Stimulated activated CD4-positive, alpha-beta T cell treated with anti-CD3 and anti-CD28 coated beads, Interleukin-1b, Interleukin-23, amount 100 ng/mL, for 48 hours (primary cell): ENCODE data around the gene LRP5.
"Not testable (repeated sequence)": the region's sequence is repeated elsewhere in the genome, so short reads cannot be mapped to it uniquely, and the experiment has no call there.

Experiments used
- DNase-seq: peaks from one replicate; pipeline ENCODE4 v3.0.0-alpha.2; 2020

LRP5 gene

DNA sequence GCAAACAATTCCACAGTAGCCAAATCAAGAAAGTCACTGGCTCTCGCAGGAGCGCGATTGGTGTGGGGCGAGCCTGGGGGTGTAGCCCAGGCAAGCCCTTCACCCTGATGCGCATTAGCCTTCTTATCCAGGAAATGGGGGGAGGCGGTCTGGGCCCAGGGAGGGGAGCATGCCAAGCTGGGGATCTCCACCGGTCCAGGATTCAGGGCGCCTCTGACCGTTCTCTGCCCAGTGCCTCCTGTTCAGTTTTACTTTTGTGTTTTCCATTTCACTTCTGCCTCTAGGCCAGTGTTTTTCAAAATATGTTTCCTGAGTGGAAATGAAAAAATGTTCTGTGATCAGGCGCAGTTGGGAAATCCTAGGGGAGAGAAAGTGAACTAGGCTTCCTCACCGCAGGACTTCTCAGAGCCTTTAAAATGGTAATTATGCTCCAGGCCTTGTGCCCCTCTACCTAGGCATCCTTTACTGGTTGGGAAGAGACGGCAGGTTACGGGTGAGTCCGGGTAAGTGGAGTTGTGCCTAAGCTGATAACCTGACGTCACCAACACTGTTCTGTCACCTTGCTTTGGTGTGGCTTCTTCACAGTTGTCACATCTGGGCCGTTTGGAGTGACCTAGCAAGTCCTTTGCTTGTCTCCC is 18.4 kb downstream of the LRP5 start:
- no peak for DNase-seq

DNA sequence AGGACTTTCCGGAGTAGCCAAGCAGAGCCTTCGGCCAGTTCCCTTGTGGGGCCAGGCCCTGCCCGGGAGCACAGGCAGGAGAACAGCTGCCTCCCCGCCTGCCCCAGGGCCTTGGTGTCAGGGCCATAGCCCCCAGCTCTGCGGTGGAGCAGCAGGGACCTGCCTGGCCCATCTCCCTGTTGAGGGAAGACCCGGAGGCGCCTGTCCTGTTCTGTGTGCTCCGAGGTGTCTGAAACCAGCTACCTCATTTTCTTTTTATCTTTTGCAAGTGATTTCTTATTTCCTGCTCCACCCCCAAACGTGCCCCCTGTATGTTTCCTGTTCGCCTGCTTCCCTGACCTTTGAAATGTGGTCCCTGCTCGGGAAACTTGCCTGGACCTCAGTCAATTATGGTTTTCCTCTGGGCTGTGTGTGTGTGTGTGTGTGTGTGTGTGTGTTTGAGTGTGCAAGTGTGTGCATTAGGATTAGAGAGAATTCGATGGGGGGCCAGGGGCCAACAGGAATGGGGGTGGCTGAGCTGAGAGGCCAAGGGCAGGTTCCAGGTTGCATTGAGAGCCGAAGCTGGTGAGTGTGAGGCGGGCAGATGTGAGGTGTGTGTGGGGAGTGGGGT is 19.1 kb downstream of the LRP5 start:
- DNase-seq: no peak

- DNase-seq: no peak
Observed at GRCh38 chr11:68332186-68332585, 19.8 kb downstream of the LRP5 start.

DNA sequence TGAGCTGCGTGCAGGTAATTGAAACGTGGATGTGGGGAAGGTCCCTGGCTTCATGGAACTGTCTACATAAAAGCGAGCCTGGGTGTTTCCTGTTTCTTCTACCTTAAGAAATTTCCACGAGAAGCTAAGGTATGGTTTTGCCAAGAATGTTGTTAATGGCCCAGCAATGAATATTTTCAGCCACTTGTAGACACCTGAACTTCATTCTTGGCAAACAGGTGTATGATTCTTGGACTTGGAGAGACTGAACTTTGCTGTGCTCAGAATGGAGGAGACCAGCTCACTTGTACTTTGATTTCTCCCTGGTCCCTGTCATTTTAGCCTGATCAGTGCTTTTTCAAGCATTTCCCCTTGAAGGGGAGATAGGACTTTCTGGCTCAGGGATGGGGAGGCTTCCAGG is 20.8 kb downstream of the LRP5 start:
- DNase-seq: no peak

GRCh38 chr11:68334923-68335322 is 22.5 kb downstream of the LRP5 start:
- DNase-seq: no peak

DNA sequence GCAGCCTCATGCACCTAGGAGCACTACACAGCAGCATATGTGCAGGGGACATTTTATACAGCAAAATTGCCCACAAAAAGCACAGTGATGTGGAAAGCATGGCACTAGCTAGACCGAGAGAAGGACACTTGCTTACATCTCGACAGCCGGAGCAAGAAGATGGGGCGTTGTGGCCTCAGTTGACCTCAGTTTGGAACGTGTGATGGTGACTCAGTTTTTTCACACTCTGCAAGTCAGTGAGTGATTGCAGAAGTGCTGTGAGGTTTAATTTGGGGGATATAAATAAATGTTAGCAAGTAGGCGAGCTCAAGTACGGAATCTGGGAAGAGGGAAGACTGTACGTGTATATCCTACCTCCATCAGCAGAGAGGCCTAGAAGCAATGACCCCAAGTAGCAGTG is 23.3 kb downstream of the LRP5 start:
- DNase-seq: no peak

DNA sequence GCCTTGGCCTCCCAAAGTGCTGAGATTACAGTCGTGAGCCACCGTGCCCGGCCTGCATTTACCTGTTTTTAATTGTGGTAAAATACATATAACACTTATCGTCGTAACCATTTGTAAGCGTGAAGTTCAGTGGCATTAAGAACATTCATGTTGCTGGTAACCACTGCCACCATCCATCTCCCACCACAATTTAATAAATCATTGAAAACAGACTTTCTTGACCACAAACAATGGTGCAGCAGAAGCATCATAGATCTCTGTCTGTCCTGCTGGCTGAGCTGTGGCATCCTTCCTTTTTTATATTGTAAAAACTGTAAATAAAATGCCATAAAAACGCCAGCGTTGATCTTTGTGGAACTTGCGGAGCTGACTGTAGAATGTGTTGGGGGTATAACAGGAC is 24.3 kb downstream of the LRP5 start:
- DNase-seq: no peak

GRCh38 chr11:68337399-68337835 is 25.0 kb downstream of the LRP5 start:
- no peak for DNase-seq

DNA sequence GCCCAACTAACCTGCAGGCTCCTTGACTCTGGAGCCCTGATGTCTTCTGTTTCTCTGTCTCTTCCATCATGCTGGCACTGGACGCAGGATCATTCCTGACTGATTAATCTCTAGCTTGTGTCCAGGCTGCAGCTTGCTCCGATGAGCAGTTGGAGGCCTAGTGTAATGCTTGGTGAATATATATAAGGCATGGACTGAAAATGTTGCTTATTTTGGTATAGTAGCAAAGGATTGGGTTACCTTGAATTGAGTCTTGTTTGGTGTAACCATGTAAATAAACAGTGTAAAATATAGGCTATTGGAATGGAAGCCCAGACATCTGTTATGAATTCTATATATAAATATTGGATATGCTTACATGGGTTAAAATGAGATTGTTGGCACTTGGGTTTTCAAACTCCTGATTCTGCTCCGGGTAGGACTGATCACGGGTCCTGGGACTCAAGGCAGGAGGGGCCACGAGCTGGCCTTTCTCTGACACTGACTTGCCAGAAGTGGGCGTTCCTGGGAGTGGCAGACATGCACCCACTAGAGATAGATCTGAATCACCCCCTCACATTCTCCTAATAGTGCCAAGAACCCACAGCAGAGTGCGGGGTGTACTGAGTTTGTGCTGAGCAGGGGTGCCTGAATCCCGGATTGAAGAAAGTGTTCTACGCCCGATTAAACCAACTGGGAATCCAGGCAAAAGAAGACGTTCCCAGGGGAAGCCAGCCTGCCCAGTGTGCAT is 25.8 kb downstream of the LRP5 start:
- no peak for DNase-seq

DNA sequence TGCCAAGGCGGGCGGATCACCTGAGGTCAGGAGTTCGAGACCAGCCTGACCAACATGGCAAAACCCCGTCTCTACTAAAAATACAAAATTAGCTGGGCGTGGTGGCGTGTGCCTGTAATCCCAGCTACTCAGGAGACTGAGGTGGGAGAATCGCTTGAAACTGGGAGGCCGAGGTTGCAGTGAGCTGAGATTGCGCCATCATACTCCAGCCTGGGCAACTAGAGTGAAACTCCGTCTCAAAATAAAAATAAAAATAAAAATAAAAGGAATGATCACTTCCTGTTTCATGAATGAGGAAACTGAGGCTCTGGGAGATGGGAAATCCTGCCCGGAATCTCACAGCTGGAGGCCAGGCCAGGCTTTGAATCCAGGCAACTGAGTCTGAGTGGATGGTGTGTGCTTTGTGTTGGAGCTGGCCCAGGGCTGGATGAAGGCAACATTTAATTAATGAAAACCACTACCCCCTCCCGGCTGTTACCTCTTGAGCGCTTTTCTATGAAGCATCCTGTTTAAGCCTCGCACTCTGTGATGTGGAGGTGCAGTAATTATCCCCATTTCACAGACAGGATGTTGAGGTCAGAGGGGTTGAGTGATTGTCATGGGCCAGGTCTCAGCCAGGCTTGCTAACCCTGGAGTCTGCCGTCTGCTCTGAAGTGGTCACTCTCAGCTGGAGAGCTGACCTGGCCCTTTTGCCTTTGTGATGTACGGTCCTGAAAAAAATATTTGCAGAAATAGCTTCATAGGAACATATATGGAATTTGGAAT is 27.8 kb downstream of the LRP5 start:
- DNase-seq: no peak

DNA sequence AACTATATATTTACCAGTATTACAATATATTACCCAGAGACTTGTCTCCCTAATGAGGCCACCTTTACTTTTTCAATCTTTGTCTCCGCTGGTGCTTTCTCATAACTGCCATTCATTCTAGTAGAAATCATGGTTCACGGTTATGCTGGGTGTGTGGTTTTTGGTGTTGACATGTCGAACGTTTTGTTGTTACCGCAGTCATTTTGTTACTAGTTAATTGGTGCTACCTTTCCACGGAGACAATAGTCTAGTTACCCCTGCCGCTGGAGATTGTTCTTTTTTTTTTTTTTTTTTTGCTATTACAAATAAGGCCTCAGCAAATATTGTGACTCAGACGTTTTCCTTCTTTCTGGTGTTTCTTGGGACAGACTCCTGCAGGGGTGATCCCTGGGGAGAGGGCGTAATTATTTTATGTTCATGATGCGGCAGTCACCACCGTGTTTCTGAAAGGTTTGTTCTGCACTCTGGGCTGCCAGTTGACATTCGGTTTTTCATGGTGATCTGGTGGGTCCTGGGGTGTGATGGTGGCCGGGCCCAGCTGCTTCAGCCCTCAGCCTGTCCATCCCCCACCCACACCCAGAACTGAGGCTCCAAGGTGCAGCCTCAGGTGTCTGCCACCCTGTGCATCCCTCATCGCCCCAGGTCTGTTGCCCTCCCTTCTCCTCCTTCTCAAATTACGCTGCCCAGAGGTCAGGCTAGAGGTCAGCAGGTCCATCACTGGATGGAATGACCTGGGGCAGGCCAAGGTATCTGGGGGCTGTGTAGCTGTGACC is 28.6 kb downstream of the LRP5 start:
- DNase-seq: no peak

DNA sequence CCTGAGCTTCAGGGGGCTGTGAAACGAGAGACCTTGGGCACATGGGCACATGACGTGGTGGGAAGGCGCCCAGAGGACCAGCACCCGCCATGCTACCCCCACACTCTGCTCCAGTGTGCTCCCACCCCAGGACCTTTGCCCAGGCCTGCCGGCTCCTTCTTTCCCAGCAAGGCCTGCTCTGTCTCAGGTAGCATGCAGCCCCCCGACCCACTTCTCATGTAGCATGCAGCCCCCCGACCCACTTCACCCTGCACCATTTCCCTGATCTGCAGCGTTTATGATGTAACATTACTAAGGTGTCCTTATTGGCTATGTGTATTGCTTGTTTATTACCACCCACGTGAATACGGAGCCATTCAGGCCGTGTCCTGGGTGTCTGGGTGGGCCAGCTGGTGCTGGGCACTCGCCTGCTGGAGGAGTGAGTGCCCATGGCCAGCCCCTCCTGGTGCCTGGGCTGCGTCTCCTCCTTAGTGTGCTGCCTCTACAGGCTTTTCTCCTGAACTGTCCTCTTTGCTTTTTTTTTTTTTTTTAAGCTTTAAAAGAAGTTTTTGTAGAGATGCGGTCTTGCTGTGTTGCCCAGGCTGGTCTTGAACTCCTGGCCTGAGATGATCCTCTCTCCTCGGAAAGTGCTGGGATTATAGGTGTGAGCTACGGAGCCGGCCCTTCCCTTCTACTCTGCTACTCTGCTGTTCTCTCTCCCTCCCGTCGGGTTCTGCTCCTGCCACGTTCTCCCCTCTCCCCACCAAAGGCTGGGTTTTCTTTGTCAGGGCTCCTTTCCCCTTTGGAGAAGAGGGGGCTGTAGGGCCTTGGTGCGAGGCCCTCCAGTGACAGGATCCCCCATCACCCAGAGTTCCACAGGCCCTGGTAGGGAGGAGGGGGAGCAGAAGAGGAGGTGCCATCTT is 29.4 kb downstream of the LRP5 start:
- DNase-seq: no peak

DNA sequence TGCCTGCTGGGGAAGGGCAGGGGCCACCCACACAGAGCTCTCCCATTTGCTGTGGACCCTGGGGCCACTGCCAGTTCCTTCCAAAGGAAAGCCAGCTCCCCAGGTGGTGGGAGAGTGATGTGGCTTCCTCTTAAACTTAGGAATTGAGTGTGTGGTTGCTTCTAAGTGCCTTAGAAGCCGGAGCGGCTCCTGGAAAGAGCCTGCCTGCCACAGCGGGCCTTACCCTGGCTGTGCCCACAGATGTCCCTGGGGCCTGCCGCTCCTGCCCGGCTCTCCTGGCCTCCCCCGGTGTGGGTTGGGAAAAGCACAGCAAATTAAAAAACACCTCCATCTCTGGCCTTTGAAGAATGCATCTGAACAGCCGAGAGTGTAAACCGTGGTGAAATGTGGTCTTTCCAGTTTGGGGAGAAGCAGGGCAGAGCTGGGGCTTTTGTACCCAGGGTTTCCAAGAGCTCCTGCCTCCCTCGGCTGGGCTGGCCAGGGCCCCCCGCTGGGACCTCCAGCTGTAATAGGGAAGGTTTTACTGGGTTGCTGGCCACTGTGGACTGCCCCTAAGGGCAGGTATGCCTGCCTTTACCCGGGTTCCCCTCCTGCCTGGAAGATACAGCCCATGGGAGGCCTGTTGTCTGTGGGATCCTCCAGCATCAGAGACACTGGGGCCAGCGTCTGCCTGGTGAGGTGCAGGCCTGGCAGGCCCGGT is 30.2 kb downstream of the LRP5 start:
- DNase-seq: no peak

- DNase-seq: no peak
Observed at GRCh38 chr11:68343761-68344256, 31.4 kb downstream of the LRP5 start.

- DNase-seq: not testable (repeated sequence)
Observed at GRCh38 chr11:68344821-68345220, 32.4 kb downstream of the LRP5 start.

DNA sequence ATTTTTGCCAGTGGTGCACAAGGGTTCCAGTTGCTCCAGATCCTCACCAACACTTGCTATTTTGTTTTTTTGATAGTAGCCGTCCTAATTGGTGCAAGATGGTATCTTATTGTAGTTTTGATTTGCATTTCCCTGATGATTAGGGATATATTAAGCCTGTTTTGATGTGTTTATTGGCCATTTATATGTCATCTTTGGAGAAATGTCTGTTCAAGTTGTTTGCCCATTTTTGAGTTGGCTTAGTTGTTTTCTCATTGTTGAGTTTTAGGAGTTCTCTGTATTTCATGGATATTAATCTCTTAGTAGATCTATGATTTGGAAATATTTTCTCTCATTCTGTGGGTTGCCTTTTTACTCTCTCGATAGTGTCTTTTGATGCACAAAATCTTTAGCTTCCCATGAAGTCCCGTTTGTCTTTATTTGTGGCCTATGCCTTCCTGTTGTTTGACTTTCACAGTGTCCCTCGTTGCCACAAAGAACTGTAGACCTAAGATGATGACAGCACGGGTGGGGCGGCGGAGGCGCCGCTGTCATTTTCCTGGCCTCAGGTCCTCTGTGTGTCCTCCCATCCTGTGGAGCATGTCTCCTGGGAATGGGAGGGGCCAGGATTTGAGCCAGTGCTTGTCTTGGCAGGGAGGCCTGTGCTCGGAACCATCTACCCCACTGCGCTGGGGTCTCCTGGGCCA is 33.5 kb downstream of the LRP5 start:
- no peak for DNase-seq

- DNase-seq: no peak
Observed at GRCh38 chr11:68346462-68346790, 34.0 kb downstream of the LRP5 start.

DNA sequence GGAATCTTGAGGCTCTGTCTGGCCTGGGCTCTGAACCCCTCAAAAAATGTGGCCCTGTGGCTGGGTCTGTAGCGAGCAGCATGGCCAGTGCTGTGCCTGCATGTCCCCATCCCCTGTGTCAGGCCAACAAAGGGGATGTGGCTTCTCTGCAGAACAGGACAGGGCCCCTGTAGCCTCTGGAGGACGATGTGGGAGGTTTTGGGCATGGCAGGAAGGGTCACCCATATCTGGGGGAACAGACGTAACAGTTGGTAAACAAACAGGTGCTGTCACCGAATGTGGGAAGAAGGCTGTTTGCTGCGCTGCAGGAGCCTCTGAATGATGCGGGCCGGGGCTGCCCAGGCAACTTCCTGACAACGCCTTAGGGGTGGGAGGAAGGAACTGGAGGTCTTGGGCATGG is 35.0 kb downstream of the LRP5 start:
- DNase-seq: no peak

GRCh38 chr11:68347841-68348240 is 35.5 kb downstream of the LRP5 start:
- DNase-seq: no peak
